Measurements from ENCODE around the gene VIT.
"Not testable (repeated sequence)": the region's sequence is repeated elsewhere in the genome, so short reads cannot be mapped to it uniquely, and the experiment has no call there.

VIT gene

DNA sequence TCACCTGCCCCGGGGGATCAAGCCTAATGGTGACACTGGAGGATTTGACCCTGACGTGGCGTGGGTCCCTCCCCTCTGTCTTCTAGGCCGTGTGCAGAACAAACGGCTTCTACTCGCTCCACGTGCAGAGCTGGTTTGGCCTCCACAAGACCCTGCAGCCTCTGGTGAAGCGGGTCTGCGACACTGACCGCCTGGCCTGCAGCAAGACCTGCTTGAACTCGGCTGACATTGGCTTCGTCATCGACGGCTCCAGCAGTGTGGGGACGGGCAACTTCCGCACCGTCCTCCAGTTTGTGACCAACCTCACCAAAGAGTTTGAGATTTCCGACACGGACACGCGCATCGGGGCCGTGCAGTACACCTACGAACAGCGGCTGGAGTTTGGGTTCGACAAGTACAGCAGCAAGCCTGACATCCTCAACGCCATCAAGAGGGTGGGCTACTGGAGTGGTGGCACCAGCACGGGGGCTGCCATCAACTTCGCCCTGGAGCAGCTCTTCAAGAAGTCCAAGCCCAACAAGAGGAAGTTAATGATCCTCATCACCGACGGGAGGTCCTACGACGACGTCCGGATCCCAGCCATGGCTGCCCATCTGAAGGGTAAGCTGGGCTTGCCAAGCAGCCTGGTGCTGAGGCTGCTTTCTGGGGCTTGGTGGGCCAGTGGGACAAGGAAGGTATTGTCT, 112.0 kb downstream of the VIT start:
- no peak for DNase-seq

GRCh38 chr2:36809069-36809445, 112.5 kb downstream of the VIT start:
- DNase-seq, result no peak

GRCh38 chr2:36811071-36811470, 114.6 kb downstream of the VIT start:
- no peak for DNase-seq

DNA sequence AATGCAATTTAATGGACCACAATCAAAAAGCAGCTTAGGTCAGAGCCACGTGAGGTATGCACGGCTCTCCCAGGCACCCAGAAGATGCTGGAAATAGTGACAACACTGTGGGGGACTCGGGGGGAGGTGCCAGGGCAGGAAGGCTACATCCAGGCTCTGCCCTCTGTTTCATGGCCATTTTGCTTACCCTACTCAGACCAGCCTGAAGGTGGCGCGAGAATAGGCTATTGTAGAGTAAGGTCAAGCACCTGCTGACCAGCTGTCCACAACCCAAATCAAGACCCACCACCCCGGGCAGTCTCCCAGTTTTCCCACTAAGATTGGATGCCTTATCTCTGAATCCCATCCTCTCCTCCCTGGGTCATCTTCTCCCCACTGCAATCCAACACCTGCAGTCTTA, 115.7 kb downstream of the VIT start:
- DNase-seq, result no peak

DNA sequence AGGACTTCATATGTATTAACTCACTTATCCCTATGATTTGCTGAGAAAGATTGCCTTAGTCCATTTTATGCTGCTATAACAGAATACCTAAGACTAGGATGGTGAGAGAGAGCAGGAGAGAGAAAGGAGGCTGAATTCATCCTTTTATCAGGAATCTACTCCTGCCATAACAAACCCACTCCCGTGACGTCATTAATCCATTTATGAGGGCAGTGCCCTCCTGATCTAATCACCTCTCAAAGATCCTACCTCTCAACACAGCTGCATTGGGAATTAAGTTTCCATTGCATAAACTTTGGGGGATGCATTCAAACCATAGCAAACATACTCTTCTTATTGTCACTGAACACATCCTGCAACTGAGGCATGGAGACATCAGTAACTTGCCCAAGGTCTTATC, 122.0 kb downstream of the VIT start:
- no peak for DNase-seq

- DNase-seq, result no peak
Measured at GRCh38 chr2:36819095-36819711, 122.7 kb downstream of the VIT start.

DNA sequence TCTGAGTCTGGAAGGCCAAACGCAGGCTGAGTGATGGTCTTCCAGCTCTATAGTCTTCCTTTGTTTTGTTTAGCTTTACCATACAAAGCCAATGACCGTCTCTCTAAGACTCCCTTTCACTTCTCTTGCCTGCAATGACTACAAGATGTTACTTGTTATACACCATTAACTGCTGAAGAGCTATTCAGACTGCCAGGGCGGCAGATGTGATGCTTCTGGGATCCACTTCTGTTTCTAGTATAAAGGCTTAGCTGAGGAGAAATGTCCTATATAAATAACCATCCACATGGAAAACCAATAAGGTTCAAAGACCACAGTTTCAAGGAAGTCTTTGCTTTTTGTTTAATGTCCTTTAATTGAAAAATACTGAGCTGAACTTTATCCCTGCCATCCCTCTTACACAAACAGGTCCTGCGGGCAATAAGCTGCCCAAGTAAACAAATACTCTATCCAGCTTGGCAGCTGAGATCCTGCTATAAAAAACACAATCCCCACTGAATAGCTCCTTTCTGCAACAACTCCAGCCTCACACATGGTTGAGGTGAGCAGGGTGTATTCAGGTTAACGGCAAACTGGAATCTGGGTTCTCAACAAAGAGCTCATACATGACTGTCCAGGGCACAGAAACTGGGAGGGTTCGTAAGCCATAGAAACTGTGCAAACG, 124.6 kb downstream of the VIT start:
- no peak for DNase-seq

GRCh38 chr2:36823862-36824261, 127.4 kb downstream of the VIT start:
- DNase-seq, result no peak

GRCh38 chr2:36824273-36824672, 127.8 kb downstream of the VIT start:
- no peak for DNase-seq

- DNase-seq, result not testable (repeated sequence)
Measured at GRCh38 chr2:36824683-36825082, 128.2 kb downstream of the VIT start.

GRCh38 chr2:36831185-36831584, 134.7 kb downstream of the VIT start:
- DNase-seq, result no peak

- no peak for DNase-seq
Measured at GRCh38 chr2:36834203-36834602, 137.7 kb downstream of the VIT start.

- no peak for DNase-seq
Measured at GRCh38 chr2:36834731-36835524, 138.4 kb downstream of the VIT start.

GRCh38 chr2:36839976-36840617, 143.6 kb downstream of the VIT start:
- DNase-seq, result no peak

DNA sequence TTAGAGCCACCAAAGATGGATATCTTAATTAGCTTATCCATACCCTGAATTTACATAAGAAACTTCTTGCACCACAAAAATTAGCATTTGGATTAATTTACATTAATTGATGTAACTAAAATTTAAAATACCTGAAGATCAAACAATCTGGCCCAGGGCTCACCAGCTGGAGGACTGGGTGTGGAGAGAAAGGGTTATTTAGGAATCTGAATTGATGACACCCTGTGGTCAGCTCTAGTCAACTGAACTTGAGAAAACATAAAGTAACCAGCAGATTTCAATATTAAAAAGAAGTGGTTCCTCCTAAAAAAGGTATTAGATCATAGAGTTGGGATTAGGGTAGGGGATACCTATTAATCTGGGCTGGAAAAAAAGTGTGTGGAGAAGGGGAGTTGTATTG, 147.3 kb downstream of the VIT start:
- DNase-seq, result no peak

GRCh38 chr2:36849265-36849664, 152.8 kb downstream of the VIT start:
- no peak for DNase-seq

DNA sequence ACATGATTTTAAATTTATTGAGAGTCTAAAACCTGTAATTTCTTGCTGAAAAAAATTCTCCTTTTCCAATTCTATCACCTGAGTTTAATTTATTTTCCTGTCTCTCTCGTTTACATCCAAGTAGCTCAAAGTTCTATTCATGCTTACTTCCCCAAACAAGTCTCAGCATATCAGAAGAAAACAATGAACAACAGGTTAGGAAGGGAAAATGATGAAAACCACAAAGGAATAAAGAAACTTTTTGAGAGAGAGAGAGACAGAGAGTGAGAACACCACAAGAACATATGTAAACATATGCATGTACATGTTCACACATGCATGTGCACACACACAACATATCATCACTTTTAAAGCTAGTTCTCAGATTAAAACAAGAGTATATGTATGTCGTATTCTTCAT, 157.7 kb downstream of the VIT start:
- no peak for DNase-seq

- DNase-seq, result no peak
Measured at GRCh38 chr2:36855429-36855828, 158.9 kb downstream of the VIT start.

GRCh38 chr2:36857713-36858112, 161.2 kb downstream of the VIT start:
- no peak for DNase-seq

- DNase-seq, result no peak
Measured at GRCh38 chr2:36858551-36859365, 162.3 kb downstream of the VIT start.

- DNase-seq, result no peak
Measured at GRCh38 chr2:36859366-36859792, 162.9 kb downstream of the VIT start.

DNA sequence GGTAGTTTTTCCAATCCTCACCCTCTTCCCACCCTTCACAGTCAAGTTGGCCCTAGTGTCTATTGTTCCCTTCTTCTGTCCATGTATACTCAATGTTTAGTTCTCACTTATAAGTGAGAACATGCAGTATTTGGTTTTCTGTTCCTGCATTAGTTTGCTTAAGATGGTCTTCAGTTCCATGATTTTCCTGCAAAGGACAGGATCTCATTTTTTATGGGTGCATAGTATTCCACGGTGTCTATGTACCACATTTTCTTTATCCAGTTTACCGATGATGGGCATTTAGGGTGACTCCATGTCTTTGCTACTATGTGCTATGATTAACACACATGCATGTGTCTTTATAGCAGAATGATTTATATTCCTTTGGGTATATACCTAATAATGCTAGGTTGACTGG, 165.4 kb downstream of the VIT start:
- DNase-seq, result no peak
